Measurements from ENCODE around the gene KIF23. TPM values are rescaled to one million over a fixed set of nuclear protein-coding genes. Genes with fewer than 3 reads are reported as not detected.

Gene KIF23
- total RNA-seq, 5 donors from 2014 or later (not counting 1 experiment from before 2014, with no cell fraction given) = 0.36 to 2.2 (median 0.76) TPM

DNA sequence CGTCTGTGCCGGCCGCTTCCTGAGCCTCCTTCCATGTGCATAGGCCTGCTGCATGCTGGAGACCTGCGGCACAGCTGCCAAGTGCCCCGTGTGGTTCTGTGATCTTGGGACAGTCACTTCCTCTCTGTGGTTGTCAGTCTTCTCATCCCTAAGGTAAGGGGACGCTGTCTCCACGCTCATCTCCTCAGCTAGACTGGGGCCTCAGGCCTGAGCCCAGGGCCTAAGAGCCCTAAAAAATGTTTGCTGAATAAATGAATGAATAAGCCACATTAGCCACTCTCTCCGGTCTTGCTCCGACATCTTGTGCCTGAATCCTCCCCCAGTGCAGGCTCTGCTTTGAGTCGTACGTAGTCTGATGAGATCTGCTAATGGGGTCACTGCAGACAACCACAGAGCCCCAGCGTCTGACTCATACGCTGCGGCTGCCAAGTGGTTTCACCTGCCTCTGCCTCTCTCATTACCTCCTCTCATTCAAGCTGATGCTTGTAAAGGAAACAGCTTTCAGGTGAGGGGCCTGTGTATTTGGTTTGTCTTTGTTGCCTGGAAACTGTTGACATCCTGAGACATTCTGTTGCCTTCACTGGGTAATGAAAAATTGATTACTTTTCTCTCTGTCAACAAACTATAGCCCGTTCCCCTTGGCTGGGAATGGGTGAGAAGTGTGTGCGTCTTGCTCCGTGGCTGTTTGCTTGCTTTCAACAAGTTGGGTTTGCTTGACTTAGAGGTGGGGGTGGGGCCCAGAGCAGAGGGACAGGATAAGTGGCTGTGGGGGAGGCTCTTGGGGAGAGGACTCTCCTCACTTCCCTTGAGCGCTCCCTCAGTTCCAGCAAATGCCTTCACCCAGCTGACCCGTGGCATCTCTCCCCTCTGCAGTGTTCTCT is 54.3 kb downstream of the KIF23 start:
- H3K27me3 Mint-ChIP-seq = no peaks in the 10 kb centered on the region
- Histone ChIP-seq H3K27me3 (replicated peaks in 1 of 2; ENCODE audit: control insufficient read depth in 2 of 2, extremely low read depth in 1 of 2, insufficient read depth in 2 of 2, low read length in 1 of 2) (peaks cover 0 to 2% of the 10 kb centered on the region in 2 experiments), H3K36me3 (ENCODE audit: control insufficient read depth in 2 of 2, extremely low read depth in 1 of 2, insufficient read depth in 1 of 2, low read length in 1 of 2) (no peaks in the 10 kb centered on the region), H3K9me3 (no peaks in the 10 kb centered on the region), H3K27ac (ENCODE audit: low read length) (peak overlapping the region; percentile 99), H3K4me1 (ENCODE audit: control insufficient read depth in 1 of 2, extremely low read depth in 1 of 2, insufficient read depth in 2 of 2, low read length in 2 of 2) (peaks cover 19 to 36% of the 10 kb centered on the region in 2 experiments), H3K4me3 (ENCODE audit: control insufficient read depth in 1 of 2, extremely low read depth in 1 of 2, low read length in 1 of 2) (peak overlapping the region in 1 of 2 donors; percentile 16)
- WGBS (ENCODE audit: insufficient coverage) = 6% methylated on average over 9 of the region's 19 CpGs
- no peaks in the 10 kb centered on the region for H3K36me3 Mint-ChIP-seq
- H3K4me3 Mint-ChIP-seq = peak overlapping the region; percentile 61 to 76 (median 68)
- peaks cover 24 to 44% (median 31%) of the 10 kb centered on the region in 3 donors for H3K4me1 Mint-ChIP-seq
- DNase-seq (peak; percentile 59 to 94 (median 85)), ATAC-seq (replicated peaks in 1 of 4) (peak; percentile 92 to 99 (median 98))
- peak overlapping the region; percentile 90 to 91 for H3K27ac Mint-ChIP-seq
- no peaks in the 10 kb centered on the region for H3K9me3 Mint-ChIP-seq
- CTCF ChIA-PET = interaction anchor here (1.0 to 1.8 kb wide), 8 partner anchors 11 to 1060 kb away, joined by 3 to 6 read pairs (median 4); partner anchors contain the start of genes KIF23 (in 1 of the 2) and RPLP1 (in 1 of the 2)
- POLR2A ChIA-PET = interaction anchor here (0.6 to 3.5 kb wide), 14 partner anchors 11 to 1211 kb away, joined by 3 to 45 read pairs (median 4); partner anchors contain the start of genes RPLP1 (in 2 of the 2), KIF23 (in 1 of the 2) and TLE3 (in 1 of the 2)

GRCh38 chr15:69469467-69470201 is 55.5 kb downstream of the KIF23 start:
- ChIA-PET CTCF (interaction anchor here (0.6 to 1.3 kb wide), 5 partner anchors 10 to 1191 kb away, joined by 3 to 6 read pairs (median 4); partner anchors contain the start of gene RPLP1 (in 1 of the 2)), POLR2A (interaction anchor here (0.6 to 3.5 kb wide), 7 partner anchors 14 to 1210 kb away, joined by 3 to 45 read pairs (median 4); partner anchors contain the start of genes KIF23 (in 1 of the 2) and RPLP1 (in 1 of the 2))
- ATAC-seq (replicated peaks in 1 of 4) (no peak), DNase-seq (no peak)
- H3K9me3 Mint-ChIP-seq = no peaks in the 10 kb centered on the region
- no peaks in the 10 kb centered on the region for H3K27me3 Mint-ChIP-seq
- H3K36me3 Mint-ChIP-seq = no peaks in the 10 kb centered on the region
- no peaks in the 10 kb centered on the region for H3K36me3 ChIP-seq (ENCODE audit: control insufficient read depth in 2 of 2, extremely low read depth in 1 of 2, insufficient read depth in 1 of 2, low read length in 1 of 2)
- 100% methylated on average over 7 of the region's 8 CpGs for WGBS (ENCODE audit: insufficient coverage)
- H3K27me3 ChIP-seq (replicated peaks in 1 of 2; ENCODE audit: control insufficient read depth in 2 of 2, extremely low read depth in 1 of 2, insufficient read depth in 2 of 2, low read length in 1 of 2) = peaks cover 0 to 9% of the 10 kb centered on the region in 2 experiments
- peak overlapping the region in 1 of 3 donors; percentile 61 for H3K4me3 Mint-ChIP-seq
- H3K4me1 Mint-ChIP-seq = peaks cover 20 to 40% (median 30%) of the 10 kb centered on the region in 3 donors
- peak overlapping the region; percentile 90 to 91 for H3K27ac Mint-ChIP-seq
- no peak overlapping the region for H3K4me3 ChIP-seq (ENCODE audit: control insufficient read depth in 1 of 2, extremely low read depth in 1 of 2, low read length in 1 of 2)
- no peaks in the 10 kb centered on the region for H3K9me3 ChIP-seq
- H3K4me1 ChIP-seq (ENCODE audit: control insufficient read depth in 1 of 2, extremely low read depth in 1 of 2, insufficient read depth in 2 of 2, low read length in 2 of 2) = peaks cover 19 to 34% of the 10 kb centered on the region in 2 experiments
- H3K27ac ChIP-seq (ENCODE audit: low read length) = peak overlapping the region; percentile 99

DNA sequence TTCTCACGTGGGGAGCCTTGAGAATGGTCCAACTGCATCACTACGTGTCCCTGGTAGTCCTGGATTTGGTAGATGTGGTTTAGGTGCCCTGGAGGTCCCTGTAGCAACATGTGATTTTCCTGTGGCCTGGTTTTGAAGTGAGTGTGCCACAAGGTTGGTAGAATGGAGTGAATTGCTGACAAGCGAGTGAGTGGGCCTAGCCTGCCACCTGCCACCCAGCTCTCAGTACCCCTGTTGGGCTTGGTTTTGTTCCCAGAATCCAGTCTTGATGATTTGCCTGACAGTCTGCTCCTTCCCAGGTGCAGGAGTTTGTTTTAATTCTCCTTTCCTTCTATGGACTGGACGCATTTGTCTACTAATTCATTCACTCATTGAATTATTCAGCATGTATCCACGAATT is 57.9 kb downstream of the KIF23 start:
- Mint-ChIP-seq H3K4me3 (no peak overlapping the region), H3K27ac (no peak overlapping the region), H3K27me3 (peaks cover 3 to 5% of the 10 kb centered on the region in 2 donors), H3K9me3 (no peaks in the 10 kb centered on the region), H3K36me3 (no peaks in the 10 kb centered on the region), H3K4me1 (peaks cover 25 to 31% (median 25%) of the 10 kb centered on the region in 3 donors)
- no peak overlapping the region for H3K27ac ChIP-seq (ENCODE audit: low read length)
- H3K36me3 ChIP-seq (ENCODE audit: control insufficient read depth in 2 of 2, extremely low read depth in 1 of 2, insufficient read depth in 1 of 2, low read length in 1 of 2) = no peaks in the 10 kb centered on the region
- H3K27me3 ChIP-seq (replicated peaks in 1 of 2; ENCODE audit: control insufficient read depth in 2 of 2, extremely low read depth in 1 of 2, insufficient read depth in 2 of 2, low read length in 1 of 2) = peaks cover 0 to 20% of the 10 kb centered on the region in 2 experiments
- no peak overlapping the region for H3K4me3 ChIP-seq (ENCODE audit: control insufficient read depth in 1 of 2, extremely low read depth in 1 of 2, low read length in 1 of 2)
- DNase-seq (no peak), ATAC-seq (replicated peaks in 1 of 4) (no peak)
- ChIA-PET CTCF (no interaction called here), POLR2A (no interaction called here)
- H3K4me1 ChIP-seq (ENCODE audit: control insufficient read depth in 1 of 2, extremely low read depth in 1 of 2, insufficient read depth in 2 of 2, low read length in 2 of 2) = peaks cover 19 to 34% of the 10 kb centered on the region in 2 experiments
- H3K9me3 ChIP-seq = no peaks in the 10 kb centered on the region
- WGBS (ENCODE audit: insufficient coverage) = 80% methylated on average over 3 of the region's 5 CpGs

DNA sequence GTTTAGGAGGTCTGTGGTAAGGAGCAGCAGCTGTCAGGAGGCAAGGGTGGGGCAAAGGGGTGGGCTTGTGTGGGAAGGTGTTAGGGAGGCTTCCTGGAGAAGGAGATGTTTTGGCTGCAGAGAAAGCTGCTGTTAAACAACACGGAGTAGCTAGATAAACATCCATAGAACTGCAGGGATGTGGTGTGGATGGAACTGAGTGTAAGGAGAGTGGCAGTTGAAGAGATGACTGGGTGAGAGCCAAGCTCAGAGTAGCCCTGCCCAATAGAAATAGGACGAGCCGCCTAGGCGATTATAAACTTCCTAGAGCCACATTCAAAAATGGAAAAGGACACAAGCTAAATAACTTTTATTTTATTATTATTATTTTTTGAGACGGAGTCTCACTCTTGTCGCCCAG is 58.4 kb downstream of the KIF23 start:
- peaks cover 3 to 5% of the 10 kb centered on the region in 2 donors for H3K27me3 Mint-ChIP-seq
- POLR2A ChIA-PET = no interaction called here
- CTCF ChIA-PET = interaction anchor here in 1 of 2 donors (0.7 kb wide), 1 partner anchor 1121 kb away, joined by 5 read pairs; no protein-coding TSS in a partner anchor
- H3K9me3 ChIP-seq = no peaks in the 10 kb centered on the region
- 75% methylated on average over 1 of the region's 6 CpGs for WGBS (ENCODE audit: insufficient coverage)
- no peak overlapping the region for H3K27ac Mint-ChIP-seq
- no peaks in the 10 kb centered on the region for H3K36me3 ChIP-seq (ENCODE audit: control insufficient read depth in 2 of 2, extremely low read depth in 1 of 2, insufficient read depth in 1 of 2, low read length in 1 of 2)
- ATAC-seq (replicated peaks in 1 of 4) = no peak
- no peaks in the 10 kb centered on the region for H3K9me3 Mint-ChIP-seq
- H3K36me3 Mint-ChIP-seq = no peaks in the 10 kb centered on the region
- no peak overlapping the region for H3K4me3 Mint-ChIP-seq
- DNase-seq = no peak
- H3K4me3 ChIP-seq (ENCODE audit: control insufficient read depth in 1 of 2, extremely low read depth in 1 of 2, low read length in 1 of 2) = no peak overlapping the region
- peaks cover 22 to 27% (median 25%) of the 10 kb centered on the region in 3 donors for H3K4me1 Mint-ChIP-seq
- peaks cover 19 to 29% of the 10 kb centered on the region in 2 experiments for H3K4me1 ChIP-seq (ENCODE audit: control insufficient read depth in 1 of 2, extremely low read depth in 1 of 2, insufficient read depth in 2 of 2, low read length in 2 of 2)
- H3K27ac ChIP-seq (ENCODE audit: low read length) = no peak overlapping the region
- peaks cover 0 to 21% of the 10 kb centered on the region in 2 experiments for H3K27me3 ChIP-seq (replicated peaks in 1 of 2; ENCODE audit: control insufficient read depth in 2 of 2, extremely low read depth in 1 of 2, insufficient read depth in 2 of 2, low read length in 1 of 2)

DNA sequence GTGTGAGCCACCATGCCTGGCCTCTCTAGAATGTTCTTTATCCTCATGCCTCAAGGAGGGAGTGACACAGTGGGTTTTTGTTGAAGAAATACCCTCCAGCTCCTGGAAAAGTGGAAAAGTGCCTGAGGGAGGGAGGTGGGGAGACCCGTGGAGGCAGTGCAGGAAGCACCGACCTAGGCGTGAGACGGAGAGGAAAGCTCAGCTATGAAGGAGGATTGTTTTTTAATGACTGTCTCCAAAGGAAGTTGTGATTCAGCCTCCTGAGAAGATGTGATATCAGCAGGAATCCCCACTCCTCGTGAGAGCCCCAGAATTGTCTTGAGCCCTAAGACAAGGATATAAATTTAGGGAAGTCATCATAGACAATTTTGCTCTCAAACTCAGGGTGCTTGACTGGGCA is 60.1 kb downstream of the KIF23 start:
- Histone ChIP-seq H3K9me3 (no peaks in the 10 kb centered on the region), H3K4me3 (ENCODE audit: control insufficient read depth in 1 of 2, extremely low read depth in 1 of 2, low read length in 1 of 2) (no peak overlapping the region), H3K4me1 (ENCODE audit: control insufficient read depth in 1 of 2, extremely low read depth in 1 of 2, insufficient read depth in 2 of 2, low read length in 2 of 2) (peaks cover 5 to 15% of the 10 kb centered on the region in 2 experiments), H3K27me3 (replicated peaks in 1 of 2; ENCODE audit: control insufficient read depth in 2 of 2, extremely low read depth in 1 of 2, insufficient read depth in 2 of 2, low read length in 1 of 2) (peaks cover 0 to 25% of the 10 kb centered on the region in 2 experiments), H3K36me3 (ENCODE audit: control insufficient read depth in 2 of 2, extremely low read depth in 1 of 2, insufficient read depth in 1 of 2, low read length in 1 of 2) (no peaks in the 10 kb centered on the region), H3K27ac (ENCODE audit: low read length) (no peak overlapping the region)
- no peaks in the 10 kb centered on the region for H3K36me3 Mint-ChIP-seq
- no peak overlapping the region for H3K27ac Mint-ChIP-seq
- POLR2A ChIA-PET = no interaction called here
- WGBS (ENCODE audit: insufficient coverage) = 58% methylated on average over 4 of the region's 5 CpGs
- ATAC-seq (replicated peaks in 1 of 4) = no peak
- peaks cover 5 to 10% (median 8%) of the 10 kb centered on the region in 3 donors for H3K4me1 Mint-ChIP-seq
- H3K4me3 Mint-ChIP-seq = no peak overlapping the region
- peaks cover 3 to 5% of the 10 kb centered on the region in 2 donors for H3K27me3 Mint-ChIP-seq
- H3K9me3 Mint-ChIP-seq = peaks cover 0 to under 1% (median 0%) of the 10 kb centered on the region in 3 donors
- DNase-seq = no peak
- CTCF ChIA-PET = interaction anchor here (0.7 to 2.3 kb wide), 2 partner anchors 11 to 1248 kb away, joined by 4 to 17 read pairs; no protein-coding TSS in a partner anchor
